Measurements from ENCODE around the gene HLCS. TPM values are rescaled to one million over a fixed set of nuclear protein-coding genes. Genes with fewer than 3 reads are reported as not detected.

Gene HLCS
- total and polyA plus RNA-seq, 2 of the 8 experiments (the other 6 are each of a cell fraction or from before 2014, with no cell fraction given): 4.7 to 12.2 TPM

- Histone ChIP-seq H4K8ac (ENCODE audit: extremely low read depth, insufficient read depth, low read length) (no peak overlapping the region), H3K9ac (replicated peaks in 1 of 4; ENCODE audit: extremely low read depth in 1 of 4, low read depth in 3 of 4, low read length in 3 of 4) (no peak overlapping the region), H3K36me3 (ENCODE audit: control insufficient read depth in 2 of 4, insufficient read depth in 4 of 4, low read length in 3 of 4) (no peaks in the 10 kb centered on the region), H3K4me2 (ENCODE audit: insufficient read depth in 1 of 2, low read depth in 2 of 2, low read length in 2 of 2) (no peak overlapping the region), H2BK120ac (replicated peaks; ENCODE audit: low read depth, low read length) (no peak overlapping the region), H2BK20ac (ENCODE audit: low read length) (no peak overlapping the region), H3K79me1 (ENCODE audit: low read depth, low read length) (no peaks in the 10 kb centered on the region), H2BK12ac (ENCODE audit: low read depth, low read length) (no peak overlapping the region), H3K18ac (ENCODE audit: extremely low read depth, low read length) (no peak overlapping the region), H3K4me1 (replicated peaks in 1 of 4; ENCODE audit: control insufficient read depth in 3 of 4, insufficient read depth in 4 of 4, low read length in 3 of 4) (no peaks in the 10 kb centered on the region; a peak in 1 of 7 replicates), H3K23ac (ENCODE audit: insufficient read length) (no peak overlapping the region), H3K27ac (ENCODE audit: low read depth, low read length) (no peak overlapping the region), H4K5ac (ENCODE audit: insufficient read length, low read depth, low read length) (no peak overlapping the region), H3K27me3 (replicated peaks in 1 of 4; ENCODE audit: control insufficient read depth in 3 of 4, extremely low read depth in 1 of 4, insufficient read depth in 3 of 4, low read length in 3 of 4) (no peaks in the 10 kb centered on the region; a peak in 1 of 7 replicates), H2BK15ac (ENCODE audit: low read length) (no peak overlapping the region), H3K56ac (replicated peaks; ENCODE audit: insufficient read length, low read depth, low read length) (no peak overlapping the region), H3K79me2 (ENCODE audit: control insufficient read depth in 1 of 2, insufficient read depth in 2 of 2, low read length in 2 of 2) (no peaks in the 10 kb centered on the region), H3K4ac (replicated peaks; ENCODE audit: insufficient read length, low read depth, low read length) (no peak overlapping the region), H4K91ac (replicated peaks; ENCODE audit: insufficient read length, low read length) (no peak overlapping the region), H2AK5ac (ENCODE audit: low read depth, low read length) (no peak overlapping the region), H3K14ac (ENCODE audit: insufficient read length) (no peak overlapping the region), H3K4me3 (ENCODE audit: extremely low read depth in 1 of 4, insufficient read depth in 2 of 4, low read depth in 3 of 4, low read length in 4 of 4) (no peak overlapping the region), H4K20me1 (replicated peaks in 1 of 2; ENCODE audit: control insufficient read depth in 1 of 2, insufficient read depth in 2 of 2, low read length in 2 of 2) (no peaks in the 10 kb centered on the region), H2BK5ac (ENCODE audit: low read depth, low read length) (no peak overlapping the region), H3K23me2 (ENCODE audit: low read depth, low read length) (no peaks in the 10 kb centered on the region), H2AFZ (ENCODE audit: low read length) (no peak overlapping the region), H3K9me3 (ENCODE audit: insufficient read depth in 2 of 2, low read depth in 1 of 2, low read length in 1 of 2) (no peaks in the 10 kb centered on the region)
- DNase-seq (ENCODE audit: low read depth in 1 of 2, low spot score in 2 of 2) (no peak), FAIRE-seq (no peak)
- ChIA-PET POLR2A (ENCODE audit: partially characterized antibody) (no interaction called here), CTCF (ENCODE audit: partially characterized antibody) (interaction anchor here (1.2 to 2.0 kb wide), 4 partner anchors 9 to 100 kb away, joined by 3 to 16 read pairs (median 4); no protein-coding TSS in a partner anchor)
- WGBS, 2 experiments (ENCODE audit: extremely low coverage in 1 of 2, insufficient coverage in 1 of 2, insufficient read length in 1 of 2, insufficient replicate concordance in 2 of 2, low coverage in 1 of 2, low lambda C conversion rate in 2 of 2, missing lambda C conversion rate in 1 of 2): 95% methylated on average over 2 of the region's 2 CpGs; no CpG with 5 or more reads in 1 of the 2 experiments
- TF ChIP-seq JUN (IDR thresholded peaks at IDR 0.05; ENCODE audit: low read depth, low read length) (no peak), TAF7 (optimal IDR thresholded peaks at IDR 0.05; ENCODE audit: borderline replicate concordance, low read depth, low read length) (no peak), SAP30 (IDR thresholded peaks at IDR 0.05; ENCODE audit: insufficient read depth, insufficient replicate concordance, low read length) (no peak), EZH2 (IDR thresholded peaks at IDR 0.05; ENCODE audit: low read depth, low read length, severe bottlenecking) (no peak)
These were observed 120.7 kb downstream of the HLCS start for GRCh38 chr21:36845790-36846189.

All from H1 (cell line).